HTR-8/SVneo (cell line): ENCODE results near the gene MSL2.
A peak's percentile ranks its signal among the peaks of the same experiment; 100 is the strongest.
"Not testable (repeated sequence)": the region's sequence is repeated elsewhere in the genome, so short reads cannot be mapped to it uniquely, and the experiment has no call there.

Experiments
- DNase-seq: peaks from one replicate; pipeline ENCODE4 v3.0.0; 2011; ENCODE audit warnings: low spot score, mixed read lengths; ENCODE audit not compliant: insufficient read length
- FAIRE-seq: peaks from 2 replicates; lab custom pipeline; 2011; peaks lifted over from hg19 to GRCh38; lab: Jason Lieb, UNC

MSL2 gene

GRCh38 chr3:136151219-136151618 is 44.9 kb downstream of the MSL2 start:
- DNase-seq (no peak), FAIRE-seq (no peak)

- FAIRE-seq (no peak), DNase-seq (no peak)
Observed at GRCh38 chr3:136149667-136150066, 46.5 kb downstream of the MSL2 start.

- FAIRE-seq (no peak), DNase-seq (no peak)
Observed at GRCh38 chr3:136146981-136147729, 49.0 kb downstream of the MSL2 start.

- FAIRE-seq, DNase-seq: not testable (repeated sequence)
Observed at GRCh38 chr3:136144397-136144796, 51.7 kb downstream of the MSL2 start.

- DNase-seq (peak; percentile 56), FAIRE-seq (peak; percentile 79)
Observed at GRCh38 chr3:136142592-136142991, 53.5 kb downstream of the MSL2 start.

- FAIRE-seq (peak; percentile 49), DNase-seq (no peak)
Observed at GRCh38 chr3:136141891-136142290, 54.2 kb downstream of the MSL2 start.

GRCh38 chr3:136141291-136141785 is 54.8 kb downstream of the MSL2 start:
- FAIRE-seq (no peak), DNase-seq (no peak)

- DNase-seq (no peak), FAIRE-seq (no peak)
Observed at GRCh38 chr3:136136454-136136853, 59.7 kb downstream of the MSL2 start.

- no peak for FAIRE-seq
- no peak for DNase-seq
Observed at GRCh38 chr3:136135039-136135802, 60.9 kb downstream of the MSL2 start.

GRCh38 chr3:136134091-136134490 is 62.0 kb downstream of the MSL2 start:
- DNase-seq: no peak
- no peak for FAIRE-seq

- not testable (repeated sequence) for FAIRE-seq, DNase-seq
Observed at GRCh38 chr3:136131647-136132046, 64.5 kb downstream of the MSL2 start.

GRCh38 chr3:136122006-136122405 is 74.1 kb downstream of the MSL2 start:
- FAIRE-seq (no peak), DNase-seq (no peak)

GRCh38 chr3:136120373-136121348 is 75.5 kb downstream of the MSL2 start:
- DNase-seq (no peak), FAIRE-seq (no peak)

GRCh38 chr3:136119783-136120182 is 76.4 kb downstream of the MSL2 start:
- not testable (repeated sequence) for DNase-seq, FAIRE-seq

- FAIRE-seq: not testable (repeated sequence)
Observed at GRCh38 chr3:136119332-136119731, 76.8 kb downstream of the MSL2 start.

GRCh38 chr3:136114421-136114820 is 81.7 kb downstream of the MSL2 start:
- FAIRE-seq: peak; percentile 74

More at GRCh38 chr3:136119332-136119731, 76.8 kb downstream of the MSL2 start:
- DNase-seq: not testable (repeated sequence)

GRCh38 chr3:136110481-136110880 is 85.7 kb downstream of the MSL2 start:
- no peak for FAIRE-seq
- no peak for DNase-seq

More at GRCh38 chr3:136114421-136114820, 81.7 kb downstream of the MSL2 start:
- no peak for DNase-seq

GRCh38 chr3:136109499-136109898 is 86.6 kb downstream of the MSL2 start:
- DNase-seq (no peak), FAIRE-seq (no peak)

- FAIRE-seq: no peak
- DNase-seq: no peak
Observed at GRCh38 chr3:136106101-136106500, 90.0 kb downstream of the MSL2 start.

GRCh38 chr3:136105044-136105443 is 91.1 kb downstream of the MSL2 start:
- FAIRE-seq (no peak), DNase-seq (no peak)
